HL-60 (cell line): ENCODE results near the gene LSMEM2.

ENCODE experiments used
- GABPA ChIP-seq: IDR thresholded peaks from 2 replicates; pipeline ENCODE4 v1.6.1; 2012; ENCODE audit warnings: low read depth
- POLR2AphosphoS5 ChIP-seq: IDR thresholded peaks from 2 replicates; pipeline ENCODE4 v1.6.1; 2012; ENCODE audit warnings: low read depth
- REST ChIP-seq: IDR thresholded peaks from 2 replicates; pipeline ENCODE4 v1.6.1; 2012; ENCODE audit warnings: low read depth; ENCODE audit not compliant: insufficient replicate concordance
- SPI1 ChIP-seq: IDR thresholded peaks from 2 replicates; pipeline ENCODE4 v1.6.1; 2012; ENCODE audit warnings: low read depth, mild to moderate bottlenecking, borderline replicate concordance
- TF ChIP-seq, protein P1 (sequence below): IDR thresholded peaks from one replicate; pipeline ENCODE4 v1.5.1; 2011; ENCODE audit warnings: low read length, control low read depth, inconsistent platforms; ENCODE audit not compliant: insufficient read depth

- TF ChIP-seq, protein P1, sequence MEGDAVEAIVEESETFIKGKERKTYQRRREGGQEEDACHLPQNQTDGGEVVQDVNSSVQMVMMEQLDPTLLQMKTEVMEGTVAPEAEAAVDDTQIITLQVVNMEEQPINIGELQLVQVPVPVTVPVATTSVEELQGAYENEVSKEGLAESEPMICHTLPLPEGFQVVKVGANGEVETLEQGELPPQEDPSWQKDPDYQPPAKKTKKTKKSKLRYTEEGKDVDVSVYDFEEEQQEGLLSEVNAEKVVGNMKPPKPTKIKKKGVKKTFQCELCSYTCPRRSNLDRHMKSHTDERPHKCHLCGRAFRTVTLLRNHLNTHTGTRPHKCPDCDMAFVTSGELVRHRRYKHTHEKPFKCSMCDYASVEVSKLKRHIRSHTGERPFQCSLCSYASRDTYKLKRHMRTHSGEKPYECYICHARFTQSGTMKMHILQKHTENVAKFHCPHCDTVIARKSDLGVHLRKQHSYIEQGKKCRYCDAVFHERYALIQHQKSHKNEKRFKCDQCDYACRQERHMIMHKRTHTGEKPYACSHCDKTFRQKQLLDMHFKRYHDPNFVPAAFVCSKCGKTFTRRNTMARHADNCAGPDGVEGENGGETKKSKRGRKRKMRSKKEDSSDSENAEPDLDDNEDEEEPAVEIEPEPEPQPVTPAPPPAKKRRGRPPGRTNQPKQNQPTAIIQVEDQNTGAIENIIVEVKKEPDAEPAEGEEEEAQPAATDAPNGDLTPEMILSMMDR: no peak
- TF ChIP-seq POLR2AphosphoS5 (no peak), REST (no peak), GABPA (no peak), SPI1 (no peak)
Measured at GRCh38 chr3:50267280-50267913, 11.5 kb upstream of the LSMEM2 start.
